ENCODE data around the gene FOXP1.
A peak's percentile ranks its signal among the peaks of the same experiment; 100 is the strongest.

FOXP1 gene

DNA sequence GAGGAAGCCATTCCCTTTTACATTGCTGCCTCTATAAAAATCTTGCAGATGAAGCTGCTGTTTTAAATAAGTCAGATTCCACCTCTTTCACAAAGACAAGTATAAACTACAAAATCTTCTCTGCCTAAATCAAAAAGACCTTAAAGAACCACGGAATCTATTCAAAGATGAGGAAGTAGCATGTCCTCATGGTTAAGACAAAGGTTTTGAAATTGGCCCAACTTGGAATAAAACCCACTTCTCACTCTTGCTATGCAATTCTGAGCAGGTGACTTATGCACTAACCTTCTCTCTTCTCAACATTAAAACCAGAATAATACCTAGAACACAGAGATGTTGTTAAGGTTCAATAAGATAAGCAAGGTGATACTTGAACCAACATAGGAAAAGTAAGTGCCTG, 97.6 kb downstream of the FOXP1 start:
- H3K4me3 ChIP-seq (ENCODE audit: low read depth in 1 of 2, low read length in 1 of 2): no peak overlapping the region
- no peaks in the 10 kb centered on the region for H3K36me3 ChIP-seq
- H3K27ac ChIP-seq: peak overlapping the region; percentile 66
- H3K4me1 ChIP-seq (ENCODE audit: control insufficient read depth in 1 of 2, insufficient read depth in 1 of 2, low read depth in 1 of 2, low read length in 1 of 2): peaks cover 30 to 36% of the 10 kb centered on the region in 2 experiments
- H3K9me3 ChIP-seq: no peaks in the 10 kb centered on the region
- H3K27me3 ChIP-seq: no peaks in the 10 kb centered on the region
- TF ChIP-seq, protein P1, sequence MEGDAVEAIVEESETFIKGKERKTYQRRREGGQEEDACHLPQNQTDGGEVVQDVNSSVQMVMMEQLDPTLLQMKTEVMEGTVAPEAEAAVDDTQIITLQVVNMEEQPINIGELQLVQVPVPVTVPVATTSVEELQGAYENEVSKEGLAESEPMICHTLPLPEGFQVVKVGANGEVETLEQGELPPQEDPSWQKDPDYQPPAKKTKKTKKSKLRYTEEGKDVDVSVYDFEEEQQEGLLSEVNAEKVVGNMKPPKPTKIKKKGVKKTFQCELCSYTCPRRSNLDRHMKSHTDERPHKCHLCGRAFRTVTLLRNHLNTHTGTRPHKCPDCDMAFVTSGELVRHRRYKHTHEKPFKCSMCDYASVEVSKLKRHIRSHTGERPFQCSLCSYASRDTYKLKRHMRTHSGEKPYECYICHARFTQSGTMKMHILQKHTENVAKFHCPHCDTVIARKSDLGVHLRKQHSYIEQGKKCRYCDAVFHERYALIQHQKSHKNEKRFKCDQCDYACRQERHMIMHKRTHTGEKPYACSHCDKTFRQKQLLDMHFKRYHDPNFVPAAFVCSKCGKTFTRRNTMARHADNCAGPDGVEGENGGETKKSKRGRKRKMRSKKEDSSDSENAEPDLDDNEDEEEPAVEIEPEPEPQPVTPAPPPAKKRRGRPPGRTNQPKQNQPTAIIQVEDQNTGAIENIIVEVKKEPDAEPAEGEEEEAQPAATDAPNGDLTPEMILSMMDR (IDR thresholded peaks at IDR 0.05): no peak

DNA sequence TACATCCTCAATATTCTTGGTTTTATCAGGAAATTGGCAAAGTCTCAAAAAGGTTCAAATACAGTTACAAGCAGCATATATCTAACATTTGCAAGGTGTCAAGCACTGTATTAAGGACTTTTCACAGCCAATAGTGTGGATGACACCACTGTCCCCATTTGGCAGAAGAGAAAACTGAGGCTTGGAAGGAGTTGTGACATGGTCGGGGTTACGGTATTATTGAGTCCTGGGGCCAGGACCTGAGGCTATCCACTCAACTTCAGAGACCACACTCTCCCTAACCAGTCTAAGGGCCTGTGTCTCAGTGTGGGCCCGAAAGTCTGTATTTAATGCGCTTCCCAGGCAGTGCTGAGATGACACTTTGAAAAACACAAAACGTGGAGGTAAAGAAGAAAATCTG, 99.1 kb downstream of the FOXP1 start:
- TF ChIP-seq, protein P1 (IDR thresholded peaks at IDR 0.05): no peak
- Histone ChIP-seq H3K4me1 (ENCODE audit: control insufficient read depth in 1 of 2, insufficient read depth in 1 of 2, low read depth in 1 of 2, low read length in 1 of 2) (peaks cover 30 to 36% of the 10 kb centered on the region in 2 experiments), H3K4me3 (ENCODE audit: low read depth in 1 of 2, low read length in 1 of 2) (no peak overlapping the region), H3K36me3 (no peaks in the 10 kb centered on the region), H3K9me3 (no peaks in the 10 kb centered on the region), H3K27me3 (no peaks in the 10 kb centered on the region), H3K27ac (no peak overlapping the region)

DNA sequence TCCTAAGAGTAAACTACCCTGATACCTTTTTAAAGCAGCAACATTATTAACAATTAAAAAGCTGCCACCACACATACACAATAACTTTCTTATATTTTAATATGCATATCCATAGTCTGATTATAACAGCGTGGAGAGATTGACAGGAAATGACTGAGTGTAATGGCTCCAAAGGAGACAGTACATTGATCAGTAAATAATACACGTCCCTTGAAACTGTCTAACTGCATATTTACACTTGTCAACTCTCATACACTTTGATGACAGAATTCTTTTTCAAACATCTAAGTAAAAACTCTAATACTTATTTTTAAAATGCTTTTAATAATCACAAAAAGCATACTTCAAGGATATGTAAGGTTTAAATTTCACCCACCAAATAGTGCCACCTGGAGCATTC, 99.5 kb downstream of the FOXP1 start:
- TF ChIP-seq, protein P1 (IDR thresholded peaks at IDR 0.05): no peak
- Histone ChIP-seq H3K36me3 (no peaks in the 10 kb centered on the region), H3K4me3 (ENCODE audit: low read depth in 1 of 2, low read length in 1 of 2) (no peak overlapping the region), H3K27ac (no peak overlapping the region), H3K27me3 (no peaks in the 10 kb centered on the region), H3K9me3 (no peaks in the 10 kb centered on the region), H3K4me1 (ENCODE audit: control insufficient read depth in 1 of 2, insufficient read depth in 1 of 2, low read depth in 1 of 2, low read length in 1 of 2) (peaks cover 30 to 36% of the 10 kb centered on the region in 2 experiments)

DNA sequence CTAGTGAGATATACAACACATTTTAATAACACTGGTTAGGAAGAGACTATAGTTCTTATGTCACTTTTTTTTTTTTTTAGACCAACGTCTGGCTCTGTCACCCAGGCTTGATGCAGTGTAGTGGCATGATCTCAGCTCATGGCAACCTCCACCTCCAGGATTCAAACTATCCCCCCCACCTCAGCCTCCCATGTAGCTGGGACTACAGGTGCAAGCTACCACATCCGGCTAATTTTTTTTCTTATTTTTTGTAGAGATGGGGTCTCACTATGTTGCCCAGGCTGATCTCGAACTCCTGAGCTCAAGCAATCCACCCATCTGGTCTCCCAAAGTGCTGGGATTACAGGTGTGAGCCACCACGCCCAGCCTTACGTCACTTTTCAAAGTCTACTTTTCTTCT, 100.8 kb downstream of the FOXP1 start:
- H3K4me3 ChIP-seq (ENCODE audit: low read depth in 1 of 2, low read length in 1 of 2): no peak overlapping the region

DNA sequence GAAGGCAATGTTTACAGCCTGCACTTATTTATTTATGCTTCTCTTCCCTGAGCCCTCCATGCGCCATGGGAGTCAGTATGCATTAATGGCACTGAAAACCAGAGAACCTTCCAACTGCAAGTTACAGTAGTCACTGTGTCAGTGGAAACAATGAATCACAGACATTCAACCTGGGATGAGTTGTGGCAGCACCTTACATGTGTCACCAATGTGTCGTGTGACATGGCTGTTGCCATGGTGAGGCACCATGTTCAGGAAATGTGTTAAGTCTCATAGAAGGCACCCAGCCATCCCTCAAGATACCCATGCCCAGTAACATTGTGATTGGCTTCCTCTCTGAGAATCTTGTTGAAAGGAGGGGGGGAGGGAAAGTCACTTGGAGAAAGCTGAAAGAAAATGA, 105.0 kb downstream of the FOXP1 start:
- no peak overlapping the region for H3K4me3 ChIP-seq (ENCODE audit: low read depth in 1 of 2, low read length in 1 of 2)
- TF ChIP-seq, protein P1 (IDR thresholded peaks at IDR 0.05): no peak
- H3K36me3 ChIP-seq: no peaks in the 10 kb centered on the region
- no peak overlapping the region for H3K27ac ChIP-seq
- H3K9me3 ChIP-seq: no peaks in the 10 kb centered on the region
- no peaks in the 10 kb centered on the region for H3K27me3 ChIP-seq
- H3K4me1 ChIP-seq (ENCODE audit: control insufficient read depth in 1 of 2, insufficient read depth in 1 of 2, low read depth in 1 of 2, low read length in 1 of 2): peaks cover 0 to 3% of the 10 kb centered on the region in 2 experiments

More for the DNA sequence above, 100.8 kb downstream of the FOXP1 start:
- Histone ChIP-seq H3K9me3 (no peaks in the 10 kb centered on the region), H3K27ac (no peak overlapping the region), H3K4me1 (ENCODE audit: control insufficient read depth in 1 of 2, insufficient read depth in 1 of 2, low read depth in 1 of 2, low read length in 1 of 2) (peaks cover 28% of the 10 kb centered on the region in 2 experiments), H3K36me3 (no peaks in the 10 kb centered on the region), H3K27me3 (no peaks in the 10 kb centered on the region)
- TF ChIP-seq, protein P1 (IDR thresholded peaks at IDR 0.05): no peak

DNA sequence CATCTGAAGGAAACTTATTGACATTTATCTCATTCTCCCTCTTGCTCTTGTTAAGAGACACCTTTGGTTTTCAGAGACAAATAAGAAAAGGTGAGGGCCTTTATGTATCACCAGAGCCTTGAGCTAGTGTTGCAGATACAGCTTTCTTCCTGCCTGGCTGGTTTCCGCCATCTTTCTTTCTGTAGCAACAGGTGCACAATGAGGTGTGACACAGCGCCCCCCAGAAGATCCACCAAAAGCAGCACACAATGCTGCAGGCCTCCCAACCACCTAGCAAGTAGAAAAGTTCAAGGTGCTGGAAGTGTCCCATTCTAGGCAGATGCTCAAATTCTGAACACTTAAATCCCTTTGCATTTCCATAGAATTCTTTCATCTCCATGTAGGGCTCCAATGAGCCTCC, 106.6 kb downstream of the FOXP1 start:
- H3K36me3 ChIP-seq: no peaks in the 10 kb centered on the region
- no peak overlapping the region for H3K27ac ChIP-seq
- TF ChIP-seq, protein P1 (IDR thresholded peaks at IDR 0.05): no peak
- no peak overlapping the region for H3K4me3 ChIP-seq (ENCODE audit: low read depth in 1 of 2, low read length in 1 of 2)
- H3K27me3 ChIP-seq: no peaks in the 10 kb centered on the region
- no peaks in the 10 kb centered on the region for H3K9me3 ChIP-seq
- no peaks in the 10 kb centered on the region for H3K4me1 ChIP-seq (ENCODE audit: control insufficient read depth in 1 of 2, insufficient read depth in 1 of 2, low read depth in 1 of 2, low read length in 1 of 2)
